Brain microvascular endothelial cell (primary cell): ENCODE data around the gene CACFD1.
A peak's percentile ranks its signal among the peaks of the same experiment; 100 is the strongest.

Experiments
- DNase-seq: peaks from one replicate; pipeline ENCODE4 v3.0.0-alpha.2; 2020
- H3K27ac ChIP-seq: fragments of 250-450 bp; sonication (Bioruptor Pico); 2 replicates; pipeline ENCODE4 v1.5.1; 2020; ENCODE audit warnings: mild to moderate bottlenecking, moderate library complexity
- H3K27me3 ChIP-seq: fragments of 250-450 bp; sonication (Bioruptor Pico); replicated peaks from 2 replicates; pipeline ENCODE4 v1.5.1; 2020; ENCODE audit warnings: mild to moderate bottlenecking
- H3K36me3 ChIP-seq: fragments of 250-450 bp; sonication (Bioruptor Pico); replicated peaks from 2 replicates; pipeline ENCODE4 v1.5.1; 2020; ENCODE audit warnings: mild to moderate bottlenecking
- H3K4me3 ChIP-seq: 2 replicates; pipeline ENCODE4 v1.5.1; 2011; ENCODE audit warnings: low read depth, mild to moderate bottlenecking, control low read depth, low read length, moderate library complexity
- in situ Hi-C: cut with HindIII; loops from 2 replicates; pipeline ENCODE4 v1.10.0; 2017; ENCODE audit warnings: low sequenced_read_pairs, low pct_ligation_motif_present
- TF ChIP-seq, protein P1 (sequence below): IDR thresholded peaks from 2 replicates; pipeline ENCODE4 v1.5.1; 2011; ENCODE audit warnings: low read depth, mild to moderate bottlenecking, moderate library complexity, low read length, control low read depth, inconsistent platforms; ENCODE audit errors: missing control alignments

Gene CACFD1

DNA sequence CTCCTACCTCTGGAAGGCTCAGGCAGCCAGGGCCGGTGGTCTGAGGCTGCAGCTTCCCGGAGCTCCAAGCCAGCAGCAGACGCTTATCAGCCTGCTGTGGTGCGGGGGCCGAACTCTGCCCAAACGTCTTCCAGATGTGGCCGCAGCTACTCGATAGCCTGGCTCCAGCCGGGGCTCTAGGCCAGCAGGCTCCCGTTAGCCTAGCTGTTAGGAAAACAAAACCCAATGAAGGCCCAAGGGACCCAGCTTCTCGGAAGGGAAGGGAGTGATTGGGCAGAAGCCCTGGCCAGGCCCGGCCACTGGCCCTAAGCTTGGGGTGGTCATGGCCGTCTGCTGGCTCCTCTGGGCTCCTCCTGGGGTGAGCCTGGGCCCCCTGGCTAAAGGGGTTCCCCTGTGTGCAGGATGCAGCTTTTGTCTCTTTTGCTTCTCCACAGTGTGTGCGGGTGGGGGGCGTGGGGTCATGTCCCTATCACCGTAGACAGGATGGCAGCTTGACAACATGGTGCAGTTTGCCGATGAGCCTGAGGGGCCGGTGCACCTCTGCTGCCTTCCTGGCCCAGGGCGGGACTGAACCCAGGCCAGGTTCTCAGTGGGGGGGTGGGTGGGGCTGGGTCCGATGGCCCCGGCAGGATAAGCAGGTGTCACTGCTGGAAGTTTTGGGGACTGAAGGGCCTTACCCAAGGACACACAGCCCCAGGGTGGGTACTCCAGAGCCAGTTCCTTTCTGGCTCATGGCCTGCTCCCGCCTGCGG, 46.3 kb downstream of the CACFD1 start:
- no peaks in the 10 kb centered on the region for H3K27me3 ChIP-seq
- no peak overlapping the region for H3K27ac ChIP-seq
- TF ChIP-seq, protein P1, sequence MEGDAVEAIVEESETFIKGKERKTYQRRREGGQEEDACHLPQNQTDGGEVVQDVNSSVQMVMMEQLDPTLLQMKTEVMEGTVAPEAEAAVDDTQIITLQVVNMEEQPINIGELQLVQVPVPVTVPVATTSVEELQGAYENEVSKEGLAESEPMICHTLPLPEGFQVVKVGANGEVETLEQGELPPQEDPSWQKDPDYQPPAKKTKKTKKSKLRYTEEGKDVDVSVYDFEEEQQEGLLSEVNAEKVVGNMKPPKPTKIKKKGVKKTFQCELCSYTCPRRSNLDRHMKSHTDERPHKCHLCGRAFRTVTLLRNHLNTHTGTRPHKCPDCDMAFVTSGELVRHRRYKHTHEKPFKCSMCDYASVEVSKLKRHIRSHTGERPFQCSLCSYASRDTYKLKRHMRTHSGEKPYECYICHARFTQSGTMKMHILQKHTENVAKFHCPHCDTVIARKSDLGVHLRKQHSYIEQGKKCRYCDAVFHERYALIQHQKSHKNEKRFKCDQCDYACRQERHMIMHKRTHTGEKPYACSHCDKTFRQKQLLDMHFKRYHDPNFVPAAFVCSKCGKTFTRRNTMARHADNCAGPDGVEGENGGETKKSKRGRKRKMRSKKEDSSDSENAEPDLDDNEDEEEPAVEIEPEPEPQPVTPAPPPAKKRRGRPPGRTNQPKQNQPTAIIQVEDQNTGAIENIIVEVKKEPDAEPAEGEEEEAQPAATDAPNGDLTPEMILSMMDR, result no peak
- in situ Hi-C loops, result no loop called here
- H3K4me3 ChIP-seq, result no peak overlapping the region
- no peaks in the 10 kb centered on the region for H3K36me3 ChIP-seq
- DNase-seq, result no peak

DNA sequence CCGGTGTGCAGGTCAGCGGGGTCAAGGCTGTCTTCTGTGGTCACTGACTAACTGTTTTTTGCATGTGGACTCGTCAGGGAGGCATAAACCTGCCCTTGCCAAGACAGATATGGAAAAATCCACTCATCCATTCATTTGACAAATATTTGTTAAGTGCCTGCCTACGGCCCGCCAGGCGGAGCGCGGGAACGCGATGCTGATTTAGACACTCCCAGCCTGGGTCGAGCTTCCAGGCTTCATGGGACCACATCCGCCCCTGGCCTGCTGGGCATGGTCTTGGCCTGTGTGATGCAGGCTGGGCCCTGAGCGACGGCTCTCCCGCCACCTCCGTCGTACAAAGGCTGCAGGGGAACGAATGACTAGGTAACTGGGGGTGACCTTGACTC, 46.9 kb downstream of the CACFD1 start:
- in situ Hi-C loops, result no loop called here
- DNase-seq, result peak; percentile 19

DNA sequence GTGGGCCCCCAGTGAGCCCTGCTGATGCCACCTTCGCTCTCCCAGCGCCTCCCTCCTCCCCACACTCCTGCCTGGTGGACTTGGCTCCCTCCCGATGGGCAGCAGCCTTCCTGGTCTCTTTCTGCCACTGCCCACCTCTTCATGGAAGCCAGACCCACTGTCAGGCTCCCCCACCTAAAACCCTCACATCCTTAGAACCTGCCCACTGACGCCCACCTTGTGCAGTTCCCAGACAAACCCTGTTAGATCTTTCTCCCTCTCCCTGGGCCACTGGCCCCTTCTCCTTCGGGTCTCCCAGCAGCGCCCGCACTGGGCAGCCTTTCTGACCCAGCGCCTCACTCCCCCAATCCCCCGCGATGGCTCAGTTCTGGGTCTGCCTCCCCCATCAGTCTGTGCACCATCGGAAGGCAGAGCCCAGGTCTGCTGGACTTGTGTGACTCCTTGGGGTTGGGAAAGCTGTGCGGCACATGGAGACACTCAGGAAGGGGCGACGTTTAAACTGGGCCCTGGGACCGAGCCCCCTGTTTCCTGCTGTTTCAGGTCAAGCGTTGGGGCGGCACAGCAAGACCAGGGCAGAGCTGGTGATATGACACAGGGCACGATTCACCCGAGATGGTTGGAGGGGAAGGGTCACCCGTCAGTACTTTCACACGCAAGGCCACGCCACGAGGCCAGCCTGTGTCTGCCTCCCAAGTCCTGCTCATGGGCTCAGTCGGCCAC, 47.6 kb downstream of the CACFD1 start:
- Histone ChIP-seq H3K27me3 (no peaks in the 10 kb centered on the region), H3K27ac (no peak overlapping the region), H3K4me3 (no peak overlapping the region), H3K36me3 (no peaks in the 10 kb centered on the region)
- in situ Hi-C loops, result no loop called here
- TF ChIP-seq, protein P1, result no peak
- DNase-seq, result no peak

More for the DNA sequence above, 46.9 kb downstream of the CACFD1 start:
- Histone ChIP-seq H3K4me3 (no peak overlapping the region), H3K27me3 (no peaks in the 10 kb centered on the region), H3K27ac (no peak overlapping the region), H3K36me3 (no peaks in the 10 kb centered on the region)
- TF ChIP-seq, protein P1, result peak; percentile 3

DNA sequence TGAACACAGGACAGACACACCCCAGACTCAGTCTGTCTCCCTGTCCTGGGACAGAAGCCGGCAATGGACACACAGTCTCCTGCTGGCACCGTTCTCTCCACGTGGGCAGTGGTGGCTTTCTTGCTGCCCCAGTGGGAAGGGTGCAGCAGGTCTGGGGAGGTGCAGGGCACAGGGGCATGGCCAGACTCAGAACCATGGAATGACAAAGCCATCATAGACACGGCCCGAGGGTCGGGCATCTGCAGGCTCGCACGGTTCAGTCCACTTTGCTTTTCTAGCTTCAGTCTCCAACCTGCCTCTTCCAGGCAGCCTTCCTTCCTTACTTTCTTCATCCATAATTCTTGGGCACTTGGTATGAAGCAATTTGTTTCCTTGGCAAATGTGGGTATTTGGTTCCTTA, 48.3 kb downstream of the CACFD1 start:
- TF ChIP-seq, protein P1, result no peak
- H3K4me3 ChIP-seq, result no peak overlapping the region
- no peak for DNase-seq
- H3K36me3 ChIP-seq, result no peaks in the 10 kb centered on the region
- no peaks in the 10 kb centered on the region for H3K27me3 ChIP-seq
- H3K27ac ChIP-seq, result no peak overlapping the region
- in situ Hi-C loops, result no loop called here

DNA sequence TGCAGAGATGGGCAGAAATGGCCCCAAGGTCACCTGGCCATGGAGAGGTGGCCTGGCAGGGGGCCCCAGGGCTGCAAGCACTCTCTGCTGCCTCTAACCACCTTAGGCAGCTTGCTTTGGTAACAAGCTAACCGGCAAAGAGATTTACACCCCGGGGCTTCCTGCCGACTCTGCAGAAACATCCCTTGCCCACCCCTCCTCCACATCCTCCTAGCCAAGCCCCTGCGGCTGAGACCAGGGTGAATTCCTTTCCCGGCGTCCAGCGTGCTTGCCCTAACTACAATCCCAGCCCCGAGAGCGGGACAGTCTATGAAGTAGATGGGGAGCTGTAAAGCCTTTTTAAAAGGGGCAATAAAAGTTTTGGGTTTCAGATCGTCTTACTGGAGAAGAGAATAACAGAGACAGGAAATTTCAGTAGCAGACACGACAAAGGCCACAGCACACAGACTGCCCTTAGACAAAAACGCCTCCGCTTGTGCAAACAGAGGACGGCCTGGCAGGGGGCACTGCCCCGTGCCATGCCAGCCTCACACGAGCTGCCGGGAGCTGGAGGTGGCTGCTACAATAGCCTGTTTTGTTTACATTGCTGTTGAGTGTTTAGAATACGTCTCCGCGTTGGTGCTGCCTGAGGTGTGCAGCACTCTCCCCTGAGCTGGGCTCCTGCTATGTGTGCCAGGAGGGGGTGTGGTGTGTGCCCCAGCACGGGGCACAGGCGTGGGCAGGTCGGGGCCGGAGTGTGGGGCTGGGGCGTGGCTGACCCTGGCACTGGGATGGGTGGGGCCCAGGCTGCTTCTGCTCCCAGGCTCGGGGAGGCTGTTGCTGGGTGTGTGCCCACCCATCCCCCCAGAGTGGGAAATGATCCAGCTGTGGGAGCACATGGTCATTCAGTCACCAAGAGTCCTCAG, 49.7 kb downstream of the CACFD1 start:
- TF ChIP-seq, protein P1, result no peak
- Histone ChIP-seq H3K36me3 (no peaks in the 10 kb centered on the region), H3K27me3 (no peaks in the 10 kb centered on the region), H3K4me3 (no peak overlapping the region), H3K27ac (no peak overlapping the region)
- DNase-seq, result no peak
- in situ Hi-C loops, result no loop called here
